H1 (cell line): Measurements from ENCODE around the gene HAND1. TPM values are rescaled to one million over a fixed set of nuclear protein-coding genes. Genes with fewer than 3 reads are reported as not detected.

ENCODE experiments used
- CTCF ChIA-PET: fragments of 300-600 bp; sonication (Branson Sonifier 250); formaldehyde crosslinking; loops from one replicate; lab custom pipeline; 2021; ENCODE audit not compliant: partially characterized antibody; lab: Charles Lee
- POLR2A ChIA-PET: fragments of 300-600 bp; sonication (Branson Sonifier 250); formaldehyde crosslinking; loops from one replicate; lab custom pipeline; 2021; ENCODE audit warnings: inconsistent platforms; ENCODE audit not compliant: partially characterized antibody; lab: Charles Lee
- DNase-seq, 2 experiments: peaks; one replicate each; pipeline versions ENCODE4 v3.0.0 to v3.0.0-alpha.2; 2010 to 2022; ENCODE audit warnings: low spot score in 2 of 2, low read depth in 1 of 2, mixed read lengths in 1 of 2
- FAIRE-seq: peaks from 2 replicates; lab custom pipeline; 2011; peaks lifted over from hg19 to GRCh38; lab: Jason Lieb, UNC
- H2AFZ ChIP-seq: 2 replicates; pipeline ENCODE4 v1.8.1; 2012; ENCODE audit warnings: low read length, inconsistent platforms
- H2AK5ac ChIP-seq: 2 replicates; pipeline ENCODE4 v1.6.1; 2013; ENCODE audit warnings: low read depth, low read length
- H2BK120ac ChIP-seq: replicated peaks from 2 replicates; pipeline ENCODE3; 2013; ENCODE audit warnings: low read depth, low read length, inconsistent platforms
- H2BK12ac ChIP-seq: 2 replicates; pipeline ENCODE4 v1.6.1; 2013; ENCODE audit warnings: low read depth, low read length
- H2BK15ac ChIP-seq: 2 replicates; pipeline ENCODE4 v1.6.1; 2013; ENCODE audit warnings: low read length
- H2BK20ac ChIP-seq: 2 replicates; pipeline ENCODE4 v1.6.1; 2013; ENCODE audit warnings: low read length
- H2BK5ac ChIP-seq: 2 replicates; pipeline ENCODE4 v1.6.1; 2013; ENCODE audit warnings: low read depth, low read length
- H3K14ac ChIP-seq: 2 replicates; pipeline ENCODE4 v1.6.1; 2013; ENCODE audit warnings: inconsistent platforms; ENCODE audit not compliant: insufficient read length
- H3K18ac ChIP-seq: 2 replicates; pipeline ENCODE4 v1.6.1; 2013; ENCODE audit warnings: low read length; ENCODE audit errors: extremely low read depth
- H3K23ac ChIP-seq: 2 replicates; pipeline ENCODE4 v1.6.1; 2013; ENCODE audit warnings: inconsistent platforms; ENCODE audit not compliant: insufficient read length
- H3K23me2 ChIP-seq: 2 replicates; pipeline ENCODE4 v1.6.1; 2013; ENCODE audit warnings: low read depth, low read length
- H3K27ac ChIP-seq: 2 replicates; pipeline ENCODE4 v1.6.1; 2011; ENCODE audit warnings: low read depth, low read length, inconsistent platforms
- H3K27me3 ChIP-seq, 4 experiments: replicated peaks in 1 of 4; 1 replicate in 1 of 4; 2 replicates in 3 of 4; pipeline versions ENCODE4 v1.6.1 to v1.8.1; 2011 to 2013; ENCODE audit warnings: low read length in 3 of 4, mild to moderate bottlenecking in 3 of 4, inconsistent platforms in 2 of 4, mixed read lengths in 2 of 4, moderate library complexity in 1 of 4; ENCODE audit not compliant: control insufficient read depth in 3 of 4, insufficient read depth in 3 of 4; ENCODE audit errors: extremely low read depth in 1 of 4
- H3K36me3 ChIP-seq, 4 experiments: 2 replicates each; pipeline versions ENCODE4 v1.6.1 to v1.8.1; 2011 to 2013; ENCODE audit warnings: mild to moderate bottlenecking in 4 of 4, low read length in 3 of 4, moderate library complexity in 2 of 4, control low read depth in 1 of 4, inconsistent platforms in 1 of 4; ENCODE audit not compliant: insufficient read depth in 4 of 4, control insufficient read depth in 2 of 4
- H3K4ac ChIP-seq: replicated peaks from 2 replicates; pipeline ENCODE3; 2013; ENCODE audit warnings: low read length, low read depth, mixed read lengths, inconsistent platforms; ENCODE audit not compliant: insufficient read length
- H3K4me1 ChIP-seq, 4 experiments: replicated peaks in 1 of 4; 1 replicate in 1 of 4; 2 replicates in 3 of 4; pipeline versions ENCODE4 v1.6.1 to v1.8.1; 2011 to 2013; ENCODE audit warnings: low read length in 3 of 4, inconsistent platforms in 2 of 4, mixed read lengths in 1 of 4; ENCODE audit not compliant: insufficient read depth in 4 of 4, control insufficient read depth in 3 of 4
- H3K4me2 ChIP-seq, 2 experiments: 2 replicates each; pipeline versions ENCODE4 v1.6.1 to v1.8.1; 2011 to 2013; ENCODE audit warnings: low read depth in 2 of 2, low read length in 2 of 2, control low read depth in 1 of 2, inconsistent platforms in 1 of 2, mild to moderate bottlenecking in 1 of 2; ENCODE audit not compliant: insufficient read depth in 1 of 2
- H3K4me3 ChIP-seq, 4 experiments: fragments of 200-600, 300-600 bp in 1 of 4; sonication (generic), shearing (Covaris generic), sonication (Bioruptor Twin) in 1 of 4; 2 replicates each; pipeline versions ENCODE4 v1.5.1 to v1.8.1; 2011 to 2016; ENCODE audit warnings: low read length in 4 of 4, low read depth in 3 of 4, control low read depth in 2 of 4, inconsistent platforms in 2 of 4, mild to moderate bottlenecking in 2 of 4, mixed read lengths in 1 of 4, moderate library complexity in 1 of 4; ENCODE audit not compliant: insufficient read depth in 2 of 4; ENCODE audit errors: extremely low read depth in 1 of 4
- H3K56ac ChIP-seq: replicated peaks from 2 replicates; pipeline ENCODE3; 2013; ENCODE audit warnings: low read depth, mild to moderate bottlenecking, mixed read lengths, low read length, inconsistent platforms; ENCODE audit not compliant: insufficient read length
- H3K79me1 ChIP-seq: 2 replicates; pipeline ENCODE4 v1.6.1; 2013; ENCODE audit warnings: low read depth, low read length, control low read depth
- H3K79me2 ChIP-seq, 2 experiments: 2 replicates each; pipeline versions ENCODE4 v1.6.1 to v1.8.1; 2012 to 2013; ENCODE audit warnings: low read length in 2 of 2, mild to moderate bottlenecking in 2 of 2, inconsistent platforms in 1 of 2; ENCODE audit not compliant: insufficient read depth in 2 of 2, control insufficient read depth in 1 of 2
- H3K9ac ChIP-seq, 4 experiments: replicated peaks in 1 of 4; 1 replicate in 1 of 4; 2 replicates in 3 of 4; pipeline versions ENCODE4 v1.6.1 to v1.8.1; 2011 to 2013; ENCODE audit warnings: low read depth in 3 of 4, low read length in 3 of 4, control low read depth in 2 of 4, mild to moderate bottlenecking in 2 of 4, moderate library complexity in 2 of 4, inconsistent platforms in 1 of 4; ENCODE audit errors: extremely low read depth in 1 of 4
- H3K9me3 ChIP-seq, 2 experiments: 2 replicates each; pipeline versions ENCODE4 v1.6.1 to v1.8.1; 2012 to 2013; ENCODE audit warnings: mild to moderate bottlenecking in 2 of 2, moderate library complexity in 2 of 2, control low read depth in 1 of 2, inconsistent platforms in 1 of 2, low read depth in 1 of 2, low read length in 1 of 2, mixed read lengths in 1 of 2; ENCODE audit not compliant: insufficient read depth in 2 of 2
- H4K20me1 ChIP-seq, 2 experiments: replicated peaks in 1 of 2; 2 replicates each; pipeline versions ENCODE3 to v1.8.1; 2011 to 2013; ENCODE audit warnings: inconsistent platforms in 2 of 2, low read length in 2 of 2, mild to moderate bottlenecking in 1 of 2; ENCODE audit not compliant: insufficient read depth in 2 of 2, control insufficient read depth in 1 of 2
- H4K5ac ChIP-seq: 2 replicates; pipeline ENCODE4 v1.6.1; 2013; ENCODE audit warnings: low read length, low read depth, mixed read lengths, inconsistent platforms; ENCODE audit not compliant: insufficient read length
- H4K8ac ChIP-seq: 2 replicates; pipeline ENCODE4 v1.8.0; 2013; ENCODE audit warnings: mild to moderate bottlenecking, moderate library complexity, low read length, inconsistent platforms; ENCODE audit not compliant: insufficient read depth; ENCODE audit errors: extremely low read depth
- H4K91ac ChIP-seq: replicated peaks from 2 replicates; pipeline ENCODE3; 2013; ENCODE audit warnings: low read length, mixed read lengths, inconsistent platforms; ENCODE audit not compliant: insufficient read length
- CEBPB ChIP-seq: IDR thresholded peaks from 2 replicates; pipeline ENCODE4 v1.6.1; 2012; ENCODE audit warnings: low read depth, low read length
- CHD1 ChIP-seq: IDR thresholded peaks from 2 replicates; pipeline ENCODE4 v1.6.1; 2012; ENCODE audit warnings: low read depth, low read length, improper control_type of control experiment
- CREB1 ChIP-seq: IDR thresholded peaks from 2 replicates; pipeline ENCODE4 v1.6.1; 2012; ENCODE audit warnings: inconsistent platforms
- EGR1 ChIP-seq: IDR thresholded peaks from 2 replicates; pipeline ENCODE4 v1.6.1; 2011; ENCODE audit warnings: low read depth, low read length, borderline replicate concordance
- HDAC2 ChIP-seq, 2 experiments: fragments of 300-600 bp in 1 of 2; sonication (generic) in 1 of 2; IDR thresholded peaks; 2 replicates each; pipeline ENCODE4 v1.6.1; 2011 to 2012; ENCODE audit warnings: low read depth in 2 of 2, low read length in 2 of 2, mild to moderate bottlenecking in 2 of 2, moderate library complexity in 2 of 2, borderline replicate concordance in 1 of 2, inconsistent platforms in 1 of 2
- PHF8 ChIP-seq: fragments of 200-600 bp; sonication (generic); conservative IDR thresholded peaks from 2 replicates; pipeline ENCODE4 v1.7.1; 2012; ENCODE audit warnings: low read depth, mild to moderate bottlenecking, inconsistent platforms, low read length, moderate library complexity
- RBBP5 ChIP-seq: IDR thresholded peaks from 2 replicates; pipeline ENCODE4 v1.7.1; 2012; ENCODE audit warnings: low read depth, mild to moderate bottlenecking, inconsistent platforms, low read length, moderate library complexity, borderline replicate concordance
- SAP30 ChIP-seq: fragments of 300-600 bp; sonication (generic); IDR thresholded peaks from 2 replicates; pipeline ENCODE4 v1.7.1; 2012; ENCODE audit warnings: low read length, moderate library complexity, mild to moderate bottlenecking, inconsistent platforms; ENCODE audit not compliant: insufficient read depth, insufficient replicate concordance
- SIRT6 ChIP-seq: IDR thresholded peaks from one replicate; pipeline ENCODE4 v1.7.1; 2012; ENCODE audit warnings: low read length, inconsistent platforms
- SP1 ChIP-seq: IDR thresholded peaks from 2 replicates; pipeline ENCODE4 v1.6.1; 2011; ENCODE audit warnings: low read depth, low read length
- TBP ChIP-seq: IDR thresholded peaks from 2 replicates; pipeline ENCODE4 v1.6.1; 2011; ENCODE audit warnings: low read depth, low read length, improper control_type of control experiment
- WGBS, 2 experiments: shearing (Covaris generic) in 1 of 2; methylation state at CpG; one replicate each; pipeline versions ENCODE4 v1.1.6 to v1.1.7; 2013 to 2015; ENCODE audit warnings: low lambda C conversion rate in 2 of 2, mixed read lengths in 2 of 2, inconsistent platforms in 1 of 2, low coverage in 1 of 2, missing lambda C conversion rate in 1 of 2; ENCODE audit not compliant: insufficient replicate concordance in 2 of 2, insufficient coverage in 1 of 2, insufficient read length in 1 of 2; ENCODE audit errors: extremely low coverage in 1 of 2, missing lambda C conversion rate in 1 of 2; 5-methylcytosine and 5-hydroxymethylcytosine counted together
- polyA plus RNA-seq, 7 experiments: library from polyadenylated mRNA; depleted of rRNA in 3 of 7; stranded (reverse) in 5 of 7; unstranded in 2 of 7; fragments of >200 nt in 5 of 7; fragments of 200-250 nt in 2 of 7; gene quantifications; 1 replicate in 5 of 7; 2 replicates in 1 of 7; 4 replicates in 1 of 7; pipeline versions ENCODE4 v1.2.1 to v1.2.3, GENCODE V29; 2011 to 2013; ENCODE audit warnings: missing spikeins in 2 of 7, mixed read lengths in 2 of 7
- total RNA-seq: library from RNA; stranded (reverse); fragmentation: NEBNext Ultra II Directional; extraction: Animal tissue kit (Norgen Biotek cat#: 25700); gene quantifications from 2 replicates; pipeline ENCODE4 v1.2.1, GENCODE V29; 2021
- TF ChIP-seq, protein P1 (sequence below): IDR thresholded peaks from 2 replicates; pipeline ENCODE4 v1.6.1; 2012; ENCODE audit warnings: inconsistent platforms
- TF ChIP-seq, protein P2 (sequence below): IDR thresholded peaks from 2 replicates; pipeline ENCODE4 v1.6.1; 2011; ENCODE audit warnings: low read depth, mild to moderate bottlenecking, low read length; ENCODE audit not compliant: insufficient read depth

The HAND1 gene
- total and polyA plus RNA-seq, 2 of the 8 experiments (the other 6 are each of a cell fraction or from before 2014, with no cell fraction given) = 0.06 TPM; not detected in 1

DNA sequence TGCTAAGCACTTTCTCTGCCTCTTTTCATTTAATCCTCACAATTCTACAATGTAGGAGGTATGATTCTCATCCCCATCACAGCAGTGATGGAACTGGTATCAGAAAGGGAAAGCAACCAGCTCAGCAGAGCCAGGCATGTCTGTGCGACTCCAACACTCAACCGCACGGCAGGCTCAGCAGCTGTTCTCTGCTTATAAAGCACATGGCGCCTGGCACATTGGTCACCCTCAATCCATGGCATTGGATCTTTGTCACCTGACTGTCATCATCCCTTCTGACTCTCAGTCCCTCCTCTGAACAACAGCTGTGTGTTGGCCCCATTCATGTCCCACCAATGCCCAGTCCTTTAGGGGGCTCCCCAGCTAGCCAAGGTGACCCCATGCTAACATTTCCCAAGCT lies 45.1 kb upstream of the HAND1 start:
- FAIRE-seq = no peak
- Histone ChIP-seq H3K9me3 (no peaks in the 10 kb centered on the region), H3K56ac (no peak overlapping the region), H2AK5ac (no peak overlapping the region), H2BK15ac (no peak overlapping the region), H2BK120ac (no peak overlapping the region), H3K14ac (no peak overlapping the region), H2BK12ac (no peak overlapping the region), H3K4ac (no peak overlapping the region), H2BK5ac (no peak overlapping the region), H4K5ac (no peak overlapping the region), H4K8ac (no peak overlapping the region), H3K79me2 (no peaks in the 10 kb centered on the region), H3K9ac (no peak overlapping the region), H3K27me3 (peaks cover 0 to 4% (median 3%) of the 10 kb centered on the region in 4 experiments; a peak in 2 of 7 replicates), H3K36me3 (no peaks in the 10 kb centered on the region), H3K27ac (no peak overlapping the region), H4K91ac (no peak overlapping the region), H3K18ac (peak overlapping the region; percentile 25; the same call in 1 of the 2 replicates), H2AFZ (no peak overlapping the region), H3K23me2 (no peaks in the 10 kb centered on the region; the same call in 1 of the 2 replicates), H3K79me1 (no peaks in the 10 kb centered on the region), H3K4me2 (no peak overlapping the region), H2BK20ac (no peak overlapping the region), H3K4me3 (no peak overlapping the region), H3K23ac (no peak overlapping the region), H4K20me1 (no peaks in the 10 kb centered on the region), H3K4me1 (peaks cover 0 to 7% (median under 1%) of the 10 kb centered on the region in 4 experiments; a peak in 4 of 7 replicates)
- DNase-seq = no peak
- TF ChIP-seq SP1 = no peak
- no peak for TF ChIP-seq CREB1
- TF ChIP-seq, protein P1, sequence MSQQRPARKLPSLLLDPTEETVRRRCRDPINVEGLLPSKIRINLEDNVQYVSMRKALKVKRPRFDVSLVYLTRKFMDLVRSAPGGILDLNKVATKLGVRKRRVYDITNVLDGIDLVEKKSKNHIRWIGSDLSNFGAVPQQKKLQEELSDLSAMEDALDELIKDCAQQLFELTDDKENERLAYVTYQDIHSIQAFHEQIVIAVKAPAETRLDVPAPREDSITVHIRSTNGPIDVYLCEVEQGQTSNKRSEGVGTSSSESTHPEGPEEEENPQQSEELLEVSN = no peak
- no peak for TF ChIP-seq CHD1
- TF ChIP-seq HDAC2 (IDR thresholded peaks at IDR 0.05; ENCODE audit: borderline replicate concordance in 1 of 2, low read depth in 2 of 2, low read length in 2 of 2) = no peak
- TF ChIP-seq, protein P2, sequence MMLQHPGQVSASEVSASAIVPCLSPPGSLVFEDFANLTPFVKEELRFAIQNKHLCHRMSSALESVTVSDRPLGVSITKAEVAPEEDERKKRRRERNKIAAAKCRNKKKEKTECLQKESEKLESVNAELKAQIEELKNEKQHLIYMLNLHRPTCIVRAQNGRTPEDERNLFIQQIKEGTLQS = no peak
- TF ChIP-seq CEBPB = no peak
- no peak for TF ChIP-seq TBP
- no peak for TF ChIP-seq SIRT6
- no peak for TF ChIP-seq PHF8
- TF ChIP-seq SAP30 = no peak
- no peak for TF ChIP-seq EGR1
- TF ChIP-seq RBBP5 = no peak
- ChIA-PET POLR2A (no interaction called here), CTCF (interaction anchor here (0.9 to 7.5 kb wide), 11 partner anchors 11 to 101 kb away, joined by 3 to 87 read pairs (median 7); no protein-coding TSS in a partner anchor)
- WGBS, 2 experiments = 92% methylated on average over 4 of the region's 4 CpGs; no CpG with 5 or more reads in 1 of the 2 experiments
